GM19438 (cell line): ENCODE data around the gene GNB5.

Experiments used
- ATAC-seq: cut with Tn5 transposase; IDR thresholded peaks from one replicate; pipeline ENCODE4 v1.9.1; 2021; ENCODE audit warnings: low read depth; ENCODE audit not compliant: unreplicated experiment

The GNB5 gene

GRCh38 chr15:52208306-52208946 is 17.2 kb upstream of the GNB5 start:
- ATAC-seq, result peak; percentile 93

GRCh38 chr15:52207191-52207590 is 16.0 kb upstream of the GNB5 start:
- ATAC-seq, result no peak

- no peak for ATAC-seq
Observed at GRCh38 chr15:52206446-52206845, 15.3 kb upstream of the GNB5 start.

GRCh38 chr15:52204657-52205056 is 13.5 kb upstream of the GNB5 start:
- ATAC-seq, result no peak

- ATAC-seq, result no peak
Observed at GRCh38 chr15:52200831-52201365, 9.7 kb upstream of the GNB5 start.

- no peak for ATAC-seq
Observed at GRCh38 chr15:52199271-52199670, 8.1 kb upstream of the GNB5 start.

- ATAC-seq, result no peak
Observed at GRCh38 chr15:52196891-52197290, 5.7 kb upstream of the GNB5 start.

- ATAC-seq, result no peak
Observed at GRCh38 chr15:52193791-52194190, 2.6 kb upstream of the GNB5 start.

- no peak for ATAC-seq
Observed at GRCh38 chr15:52193321-52193720, 2.1 kb upstream of the GNB5 start.

- ATAC-seq, result no peak
Observed at GRCh38 chr15:52186651-52187486, 4.3 kb downstream of the GNB5 start.

- ATAC-seq, result no peak
Observed at GRCh38 chr15:52185151-52185561, 6.0 kb downstream of the GNB5 start.

GRCh38 chr15:52184721-52185120 is 6.5 kb downstream of the GNB5 start:
- no peak for ATAC-seq

- no peak for ATAC-seq
Observed at GRCh38 chr15:52183562-52184173, 7.5 kb downstream of the GNB5 start.

GRCh38 chr15:52181938-52182780 is 9.0 kb downstream of the GNB5 start:
- ATAC-seq, result no peak

GRCh38 chr15:52180851-52181450 is 10.2 kb downstream of the GNB5 start:
- no peak for ATAC-seq

- peak; percentile 28 for ATAC-seq
Observed at GRCh38 chr15:52180196-52180835, 10.9 kb downstream of the GNB5 start.

- peak; percentile 76 for ATAC-seq
Observed at GRCh38 chr15:52179278-52180195, 11.7 kb downstream of the GNB5 start.

- ATAC-seq, result no peak
Observed at GRCh38 chr15:52178765-52179164, 12.4 kb downstream of the GNB5 start.

GRCh38 chr15:52172869-52173268 is 18.3 kb downstream of the GNB5 start:
- ATAC-seq, result no peak
